HG03095 (cell line): ENCODE results near the gene CR2.
"Not testable (repeated sequence)": the region's sequence is repeated elsewhere in the genome, so short reads cannot be mapped to it uniquely, and the experiment has no call there.

ENCODE experiments used
- ATAC-seq: cut with Tn5 transposase; IDR thresholded peaks from one replicate; pipeline ENCODE4 v1.9.1; 2021; ENCODE audit warnings: moderate library complexity; ENCODE audit not compliant: unreplicated experiment

CR2 gene

DNA sequence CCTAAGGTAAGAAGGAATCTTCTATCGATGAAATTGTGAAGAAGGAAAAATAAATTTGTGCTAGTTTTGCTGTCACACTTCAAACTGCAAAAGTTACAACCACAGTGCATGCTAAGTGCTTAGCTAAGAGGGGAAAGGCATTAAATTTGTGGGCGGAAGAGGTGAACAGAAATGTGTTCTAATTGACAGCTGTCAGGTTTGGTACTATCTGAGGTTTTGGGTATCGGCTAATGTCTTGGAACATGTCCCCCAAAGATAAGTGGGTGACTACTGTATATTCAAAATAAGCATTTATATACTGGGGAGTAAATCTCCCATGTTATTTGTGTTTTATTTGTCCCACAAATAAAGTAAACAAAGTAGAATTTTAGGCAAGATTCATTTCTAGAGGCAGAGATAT lies 49.8 kb downstream of the CR2 start:
- ATAC-seq = no peak

DNA sequence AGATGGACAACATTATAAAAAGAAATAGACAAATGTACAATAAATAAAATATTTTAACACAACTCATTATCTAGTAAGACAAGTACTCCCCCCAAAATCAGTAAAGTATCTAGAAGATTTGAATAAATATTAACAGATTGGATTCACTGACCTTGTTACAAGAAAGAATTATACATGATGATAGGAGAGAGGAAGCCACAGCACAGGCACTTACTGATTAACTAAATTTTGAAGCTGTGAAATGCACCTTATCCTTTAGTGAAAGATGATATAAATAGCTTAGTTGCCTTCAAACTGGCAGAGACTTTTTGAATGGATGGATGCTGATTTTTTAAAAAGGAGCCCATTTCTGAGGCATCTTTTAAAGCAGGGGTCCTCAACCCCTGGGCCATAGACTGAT lies 50.3 kb downstream of the CR2 start:
- ATAC-seq = no peak

GRCh38 chr1:207510444-207510843 lies 56.3 kb downstream of the CR2 start:
- no peak for ATAC-seq

DNA sequence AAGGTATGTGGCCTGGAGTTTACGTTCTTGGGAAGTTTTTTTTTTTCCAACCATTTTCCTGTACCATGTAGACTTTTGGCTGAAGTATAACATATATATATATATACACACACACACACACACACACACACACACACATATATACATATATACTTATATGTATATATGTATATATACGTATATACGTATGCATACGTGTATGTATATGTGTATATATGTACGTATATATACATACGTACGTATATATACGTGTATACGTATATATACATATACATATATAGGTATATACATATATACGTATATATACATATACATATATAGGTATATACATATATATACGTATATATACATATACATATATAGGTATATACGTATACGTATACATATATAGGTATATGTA lies 60.8 kb downstream of the CR2 start:
- ATAC-seq = no peak

GRCh38 chr1:207516729-207517128 lies 62.6 kb downstream of the CR2 start:
- no peak for ATAC-seq

DNA sequence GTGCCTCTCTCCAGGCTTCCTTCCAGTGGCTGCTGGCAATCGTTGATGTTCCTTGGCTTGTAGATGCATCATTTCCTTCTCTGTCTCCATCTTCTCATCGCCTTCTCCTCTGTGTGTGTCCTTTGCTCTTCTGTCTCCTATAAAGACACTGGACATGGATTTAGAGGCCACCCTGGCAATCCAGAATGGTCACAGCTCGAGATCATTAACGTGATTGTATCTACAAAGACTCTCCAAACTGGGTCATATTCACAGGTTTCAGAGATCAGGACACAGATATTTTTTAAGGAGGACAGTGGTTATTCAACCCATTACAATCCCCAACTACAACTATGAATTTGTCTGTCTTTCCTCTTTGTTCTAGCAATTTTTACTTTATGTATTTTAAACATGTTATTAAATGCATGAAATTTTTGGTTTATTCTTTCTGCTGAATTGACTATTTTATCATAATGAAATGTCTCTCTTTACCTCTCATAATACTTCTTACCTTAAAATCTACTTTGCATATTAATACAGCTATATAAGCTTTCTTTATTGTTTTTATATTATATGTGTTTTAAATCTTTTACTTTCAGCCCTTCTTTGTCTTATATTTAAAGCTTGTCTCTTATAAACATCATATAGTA lies 64.6 kb downstream of the CR2 start:
- no peak for ATAC-seq

GRCh38 chr1:207519505-207520399 lies 65.6 kb downstream of the CR2 start:
- no peak for ATAC-seq

DNA sequence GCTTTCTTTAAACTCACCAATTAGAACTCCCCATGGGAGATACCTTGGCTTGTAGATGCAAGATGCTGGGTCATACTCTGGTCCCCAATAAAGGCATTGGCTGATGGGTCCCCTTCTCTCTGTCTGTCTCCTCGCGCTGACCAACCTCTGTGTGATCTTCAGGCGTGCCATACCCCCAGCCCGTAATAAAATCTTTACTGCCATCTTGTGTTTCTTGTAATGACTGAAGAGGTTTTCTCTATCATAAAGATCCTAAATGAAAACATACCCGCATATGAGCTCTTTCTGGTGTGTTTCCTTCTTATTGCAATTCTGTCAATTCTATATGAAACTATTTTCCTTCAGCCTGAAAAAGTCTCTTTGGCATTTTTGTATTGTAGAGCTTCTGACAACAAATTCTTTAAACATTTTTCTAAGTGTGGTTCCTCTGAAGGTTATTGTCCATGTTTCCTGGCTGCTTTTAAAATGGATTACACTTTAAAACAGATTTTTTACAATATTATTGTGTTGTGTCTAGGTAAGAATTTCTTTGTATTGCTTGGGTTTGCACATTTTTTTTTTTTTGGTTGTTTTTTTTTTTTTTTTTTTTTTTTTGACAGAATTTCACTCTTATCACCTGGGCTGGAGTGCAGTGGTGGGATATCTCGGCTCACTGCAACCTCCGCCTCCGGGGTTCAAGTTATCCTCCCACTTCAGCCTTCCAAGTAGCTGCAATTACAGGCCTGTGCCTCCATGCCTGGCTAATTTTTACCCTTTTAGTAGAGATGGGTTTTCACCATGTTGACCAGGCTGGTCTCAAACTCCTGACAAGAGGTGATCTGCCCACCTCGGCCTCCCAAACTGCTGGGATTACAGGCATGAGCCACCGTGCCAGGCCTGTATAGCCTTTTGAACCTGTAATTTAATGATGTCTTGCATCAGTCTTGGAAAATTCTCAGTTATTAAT lies 66.5 kb downstream of the CR2 start:
- ATAC-seq = not testable (repeated sequence)

- ATAC-seq = not testable (repeated sequence)
Measured at GRCh38 chr1:207525239-207525638, 71.1 kb downstream of the CR2 start.

DNA sequence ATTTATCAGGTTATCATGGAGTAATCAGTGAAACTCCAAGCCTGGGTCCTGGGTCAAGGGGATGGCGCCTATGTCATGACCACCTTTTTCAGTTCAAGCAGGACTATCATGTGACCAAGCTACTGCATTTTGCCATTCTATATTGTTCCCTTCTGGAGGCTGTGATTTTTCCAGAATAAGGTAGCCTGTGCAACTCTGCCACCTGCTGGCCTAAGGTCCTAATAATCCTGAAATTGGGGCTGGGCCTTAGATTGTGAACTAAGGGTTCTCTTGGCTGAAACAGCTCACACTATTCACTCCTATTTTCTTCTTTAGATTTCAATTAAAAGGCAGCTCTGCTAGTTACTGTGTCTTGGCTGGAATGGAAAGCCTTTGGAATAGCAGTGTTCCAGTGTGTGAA lies 74.3 kb downstream of the CR2 start:
- not testable (repeated sequence) for ATAC-seq

- not testable (repeated sequence) for ATAC-seq
Measured at GRCh38 chr1:207536263-207536662, 82.1 kb downstream of the CR2 start.
